IMR-90 (cell line): ENCODE results near the gene RNF224. TPM values are rescaled to one million over a fixed set of nuclear protein-coding genes. Genes with fewer than 3 reads are reported as not detected.

ENCODE experiments used
- ATAC-seq: fragments of 200-7000 bp; cut with Tn5 transposase; 2 replicates; pipeline ENCODE4 v1.9.1; 2020; ENCODE audit warnings: low read depth, mild to moderate bottlenecking, moderate library complexity
- BruUV-seq: library from RNA; stranded (reverse); fragments of 400-500 nt; replicated peaks from 2 replicates; lab custom pipeline; 2021; lab: Mats Ljungman, UMichigan
- CTCF ChIA-PET: fragments of 300-600 bp; formaldehyde crosslinking; extraction: SDS; loops from one replicate; lab custom pipeline; 2021; ENCODE audit warnings: antibody characterized with exemption; lab: Yijun Ruan, JAX
- POLR2A ChIA-PET: fragments of 300-600 bp; sonication (Branson Sonifier 250); formaldehyde crosslinking; loops from one replicate; lab custom pipeline; 2022; ENCODE audit warnings: antibody characterized with exemption; ENCODE audit not compliant: unreplicated experiment; lab: Charles Lee
- DNase-seq: peaks from one replicate; pipeline ENCODE4 v3.0.0; 2013
- H2AFZ ChIP-seq: replicated peaks from 2 replicates; pipeline ENCODE3; 2013; ENCODE audit warnings: low read length, mild to moderate bottlenecking; ENCODE audit not compliant: poor library complexity
- H2AK5ac ChIP-seq: 2 replicates; pipeline ENCODE4 v1.6.1; 2013; ENCODE audit warnings: low read depth, low read length, inconsistent platforms
- H2AK9ac ChIP-seq: replicated peaks from 2 replicates; pipeline ENCODE3; 2013; ENCODE audit warnings: mild to moderate bottlenecking, low read depth, low read length, moderate library complexity; ENCODE audit not compliant: poor library complexity
- H2BK120ac ChIP-seq: 2 replicates; pipeline ENCODE4 v1.6.1; 2013; ENCODE audit warnings: low read depth, low read length, inconsistent platforms
- H2BK15ac ChIP-seq: 3 replicates; pipeline ENCODE4 v1.6.1; 2013; ENCODE audit warnings: low read depth, low read length, inconsistent platforms
- H2BK20ac ChIP-seq: 2 replicates; pipeline ENCODE4 v1.6.1; 2013; ENCODE audit warnings: low read depth, mild to moderate bottlenecking, inconsistent platforms, low read length, moderate library complexity
- H2BK5ac ChIP-seq: 2 replicates; pipeline ENCODE4 v1.6.1; 2013; ENCODE audit warnings: mild to moderate bottlenecking, low read depth, low read length, inconsistent platforms; ENCODE audit not compliant: poor library complexity, severe bottlenecking
- H3K14ac ChIP-seq: replicated peaks from 2 replicates; pipeline ENCODE4 v1.6.1; 2013; ENCODE audit warnings: low read depth, low read length, inconsistent platforms
- H3K18ac ChIP-seq: 2 replicates; pipeline ENCODE4 v1.6.1; 2013; ENCODE audit warnings: low read depth, low read length, control low read depth
- H3K23ac ChIP-seq: 2 replicates; pipeline ENCODE4 v1.6.1; 2013; ENCODE audit warnings: low read depth, low read length, inconsistent platforms
- H3K27ac ChIP-seq: 2 replicates; pipeline ENCODE4 v1.5.1; 2013; ENCODE audit warnings: mild to moderate bottlenecking, control low read depth, low read length; ENCODE audit not compliant: insufficient read depth
- H3K27me3 ChIP-seq: 2 replicates; pipeline ENCODE4 v1.6.1; 2013; ENCODE audit warnings: low read length; ENCODE audit not compliant: control insufficient read depth, insufficient read depth
- H3K36me3 ChIP-seq: 2 replicates; pipeline ENCODE4 v1.6.1; 2013; ENCODE audit warnings: low read length, mixed read lengths; ENCODE audit not compliant: control insufficient read depth, insufficient read depth
- H3K4ac ChIP-seq: 2 replicates; pipeline ENCODE4 v1.6.1; 2013; ENCODE audit warnings: low read depth, low read length, inconsistent platforms
- H3K4me1 ChIP-seq: 2 replicates; pipeline ENCODE4 v1.6.1; 2013; ENCODE audit warnings: low read length, mixed read lengths; ENCODE audit not compliant: control insufficient read depth, insufficient read depth
- H3K4me2 ChIP-seq: 2 replicates; pipeline ENCODE4 v1.6.1; 2013; ENCODE audit warnings: low read depth, mild to moderate bottlenecking, control low read depth, low read length, moderate library complexity
- H3K4me3 ChIP-seq: 2 replicates; pipeline ENCODE4 v1.5.1; 2013; ENCODE audit warnings: low read depth, mild to moderate bottlenecking, control low read depth, low read length, moderate library complexity; ENCODE audit not compliant: insufficient read depth
- H3K56ac ChIP-seq: 2 replicates; pipeline ENCODE4 v1.6.1; 2013; ENCODE audit warnings: low read length, inconsistent platforms; ENCODE audit not compliant: insufficient read depth; ENCODE audit errors: extremely low read depth
- H3K79me1 ChIP-seq, 2 experiments: 2 replicates each; pipeline ENCODE4 v1.6.1; 2013; ENCODE audit warnings: low read length in 2 of 2, inconsistent platforms in 1 of 2, low read depth in 1 of 2
- H3K9ac ChIP-seq: 2 replicates; pipeline ENCODE4 v1.6.1; 2013; ENCODE audit warnings: low read depth, low read length, control low read depth
- H3K9me1 ChIP-seq: 2 replicates; pipeline ENCODE4 v1.6.1; 2013; ENCODE audit warnings: low read length, inconsistent platforms; ENCODE audit not compliant: insufficient read depth
- H3K9me3 ChIP-seq: 2 replicates; pipeline ENCODE4 v1.6.1; 2013; ENCODE audit warnings: low read length; ENCODE audit not compliant: control insufficient read depth, insufficient read depth
- H4K20me1 ChIP-seq: 2 replicates; pipeline ENCODE4 v1.6.1; 2013; ENCODE audit warnings: low read length, inconsistent platforms; ENCODE audit not compliant: insufficient read depth
- H4K5ac ChIP-seq: 2 replicates; pipeline ENCODE4 v1.6.1; 2013; ENCODE audit warnings: mild to moderate bottlenecking, low read depth, low read length, control low read depth
- H4K8ac ChIP-seq, 2 experiments: 2 replicates each; pipeline ENCODE4 v1.6.1; 2013; ENCODE audit warnings: low read depth in 2 of 2, low read length in 2 of 2, control low read depth in 1 of 2, inconsistent platforms in 1 of 2
- H4K91ac ChIP-seq: 2 replicates; pipeline ENCODE4 v1.6.1; 2013; ENCODE audit warnings: low read depth, low read length, inconsistent platforms; ENCODE audit not compliant: insufficient read depth
- BHLHE40 ChIP-seq: fragments of 150-350 bp; IDR thresholded peaks from 2 replicates; pipeline ENCODE4 v1.6.1; 2016; ENCODE audit warnings: mild to moderate bottlenecking, low read depth, low read length
- CHD1 ChIP-seq: IDR thresholded peaks from 2 replicates; pipeline ENCODE4 v1.6.1; 2012; ENCODE audit warnings: low read depth, low read length, improper control_type of control experiment
- CTCF ChIP-seq: conservative IDR thresholded peaks from 2 replicates; pipeline ENCODE4 v1.5.1; 2012; ENCODE audit warnings: mild to moderate bottlenecking, low read depth, low read length, improper control_type of control experiment
- MAFK ChIP-seq: IDR thresholded peaks from 2 replicates; pipeline ENCODE4 v1.6.1; 2012; ENCODE audit warnings: low read depth, low read length, improper control_type of control experiment
- MAZ ChIP-seq: IDR thresholded peaks from 2 replicates; pipeline ENCODE4 v1.6.1; 2012; ENCODE audit warnings: low read depth, mild to moderate bottlenecking, low read length, improper control_type of control experiment, moderate library complexity, borderline replicate concordance
- NFE2L2 ChIP-seq: fragments of 150-350 bp; IDR thresholded peaks from 2 replicates; pipeline ENCODE4 v1.6.1; 2016; ENCODE audit warnings: low read depth, mild to moderate bottlenecking, low read length
- RAD21 ChIP-seq: IDR thresholded peaks from 2 replicates; pipeline ENCODE4 v1.6.1; 2012; ENCODE audit warnings: low read length, improper control_type of control experiment
- RCOR1 ChIP-seq: IDR thresholded peaks from 2 replicates; pipeline ENCODE4 v1.6.1; 2012; ENCODE audit warnings: mild to moderate bottlenecking, low read length, improper control_type of control experiment; ENCODE audit not compliant: insufficient replicate concordance
- SMC3 ChIP-seq: fragments of 150-350 bp; IDR thresholded peaks from 2 replicates; pipeline ENCODE4 v1.6.1; 2016; ENCODE audit warnings: low read depth, mild to moderate bottlenecking, antibody characterized with exemption, low read length, moderate library complexity
- WGBS, 2 experiments: methylation state at CpG; one replicate each; pipeline versions ENCODE4 v1.1.5 to v1.1.7; 2013; ENCODE audit warnings: missing lambda C conversion rate in 2 of 2; ENCODE audit not compliant: insufficient read length in 1 of 2; ENCODE audit errors: extremely low coverage in 2 of 2; 5-methylcytosine and 5-hydroxymethylcytosine counted together
- dilution Hi-C: fragments of 300-500 bp; cut with HindIII; formaldehyde crosslinking; loops from one replicate; pipeline ENCODE4 v1.14.3; 2018; ENCODE audit warnings: low sequenced_read_pairs; ENCODE audit not compliant: unreplicated experiment
- in situ Hi-C: fragments of 300-500 bp; cut with MboI; formaldehyde crosslinking; loops from 3 replicates; pipeline ENCODE4 v1.14.3; 2019; ENCODE audit warnings: low sequenced_read_pairs, inconsistent platforms, mixed read lengths
- intact Hi-C: fragments of 100-400 bp; cut with micrococcal nuclease; formaldehyde crosslinking; loops from 2 replicates; pipeline ENCODE4 v1.10.0; 2022
- polyA plus RNA-seq, 3 experiments: library from polyadenylated mRNA; depleted of rRNA; stranded (reverse); fragments of >200 nt; gene quantifications; 2 replicates each; pipeline ENCODE4 v1.2.3, GENCODE V29; 2012; ENCODE audit warnings: low replicate concordance in 1 of 3
- total RNA-seq: library from RNA; depleted of rRNA; stranded (reverse); fragments of >200 nt; gene quantifications from 2 replicates; pipeline ENCODE4 v1.2.3, GENCODE V29; 2012

Gene RNF224
- total and polyA plus RNA-seq, 2 of the 4 experiments (the other 2 are of a cell fraction): not detected

- intact Hi-C loops: no loop called here
- Histone ChIP-seq H4K20me1 (peaks cover 22% of the 10 kb centered on the region), H3K23ac (0 out of 2 replicates have a peak overlapping the region, but pooled peaks have one; percentile 35), H4K91ac (peak overlapping the region; percentile 59; the same call in 1 of the 2 replicates), H4K8ac (peak overlapping the region; percentile 69 to 97), H2BK120ac (no peak overlapping the region), H3K4me1 (peaks cover 16% of the 10 kb centered on the region), H3K9ac (peak overlapping the region; percentile 84), H2AK5ac (peak overlapping the region; percentile 84), H3K9me3 (no peaks in the 10 kb centered on the region), H2AFZ (peak overlapping the region; percentile 99), H2BK5ac (peak overlapping the region; percentile 68), H3K27ac (peak overlapping the region; percentile 66), H3K36me3 (peaks cover 57% of the 10 kb centered on the region), H3K79me1 (peaks cover 5 to 57% of the 10 kb centered on the region in 2 experiments), H3K4me2 (peak overlapping the region; percentile 88), H3K4me3 (peak overlapping the region; percentile 91), H3K18ac (no peak overlapping the region), H3K56ac (0 out of 2 replicates have a peak overlapping the region, but pooled peaks have one; percentile 38), H3K9me1 (no peaks in the 10 kb centered on the region), H3K27me3 (no peaks in the 10 kb centered on the region), H2AK9ac (peak overlapping the region; percentile 96), H2BK15ac (no peak overlapping the region), H4K5ac (peak overlapping the region; percentile 81), H3K4ac (peak overlapping the region; percentile 42), H3K14ac (peak overlapping the region; percentile 42; the same call in 1 of the 2 replicates), H2BK20ac (no peak overlapping the region)
- DNase-seq (no peak), ATAC-seq (peak; percentile 3)
- no TSS peak for BruUV-seq
- 2% methylated on average over 17 of the region's 31 CpGs; no CpG with 5 or more reads in 1 of the 2 experiments for WGBS, 2 experiments
- CTCF ChIA-PET: no interaction called here
- in situ Hi-C loops: no loop called here
- TF ChIP-seq BHLHE40 (no peak), NFE2L2 (no peak), RCOR1 (no peak), MAZ (no peak), MAFK (no peak), CTCF (no peak), SMC3 (no peak), RAD21 (no peak), CHD1 (no peak)
- dilution Hi-C loops: no loop called here
- POLR2A ChIA-PET: interaction anchor here (0.6 to 0.8 kb wide), 2 partner anchors 55 to 101 kb away, joined by 3 to 6 read pairs; partner anchors contain the start of gene MAN1B1
Observed at GRCh38 chr9:137188086-137188489, 39.2 kb upstream of the RNF224 start.
